HCT116 (cell line): Measurements from ENCODE around the gene CRLF1.

ENCODE experiments used
- EZH2 ChIP-seq: fragments of 200-600 bp; sonication (generic); IDR thresholded peaks from 2 replicates; pipeline ENCODE4 v1.6.1; 2017; ENCODE audit warnings: antibody characterized with exemption, mixed run types
- FOSL1 ChIP-seq: IDR thresholded peaks from 2 replicates; pipeline ENCODE4 v1.6.1; 2012; ENCODE audit warnings: low read depth
- JUND ChIP-seq: IDR thresholded peaks from 2 replicates; pipeline ENCODE4 v1.6.1; 2012
- POLR2A ChIP-seq: IDR thresholded peaks from 2 replicates; pipeline ENCODE4 v1.7.0; 2011; ENCODE audit warnings: borderline replicate concordance; ENCODE audit not compliant: insufficient read depth, insufficient read length; ENCODE audit errors: extremely low read depth
- RAD21 ChIP-seq: IDR thresholded peaks from 2 replicates; pipeline ENCODE4 v1.6.1; 2012; ENCODE audit warnings: low read depth, mild to moderate bottlenecking
- SP1 ChIP-seq: IDR thresholded peaks from 2 replicates; pipeline ENCODE4 v1.6.1; 2012; ENCODE audit warnings: low read depth
- SRF ChIP-seq: IDR thresholded peaks from 2 replicates; pipeline ENCODE4 v1.6.1; 2012; ENCODE audit warnings: low read depth
- YY1 ChIP-seq: IDR thresholded peaks from 2 replicates; pipeline ENCODE4 v1.6.1; 2011; ENCODE audit warnings: low read length, low read depth, moderate library complexity, mild to moderate bottlenecking; ENCODE audit not compliant: insufficient replicate concordance; ENCODE audit errors: extremely low read depth
- ZFX ChIP-seq: fragments of 450-650 bp; IDR thresholded peaks from 2 replicates; pipeline ENCODE4 v1.6.1; 2017
- TF ChIP-seq, protein P1 (sequence below): IDR thresholded peaks from 2 replicates; pipeline ENCODE4 v1.6.1; 2012
- TF ChIP-seq, protein P2 (sequence below), 3 experiments: fragments of 200-600 bp in 1 of 3; sonication (generic) in 1 of 3; IDR thresholded peaks in 2 of 3; conservative IDR thresholded peaks in 1 of 3; 2 replicates each; pipeline ENCODE4 v1.5.1; 2012 to 2017; ENCODE audit warnings: low read depth in 2 of 3, low read length in 2 of 3, antibody characterized with exemption in 1 of 3, borderline replicate concordance in 1 of 3, control low read depth in 1 of 3, mild to moderate bottlenecking in 1 of 3, mixed read lengths in 1 of 3, mixed run types in 1 of 3, moderate library complexity in 1 of 3; ENCODE audit not compliant: insufficient read depth in 1 of 3
- TF ChIP-seq, protein P3 (sequence below): IDR thresholded peaks from 2 replicates; pipeline ENCODE4 v1.6.1; 2012

DNA sequence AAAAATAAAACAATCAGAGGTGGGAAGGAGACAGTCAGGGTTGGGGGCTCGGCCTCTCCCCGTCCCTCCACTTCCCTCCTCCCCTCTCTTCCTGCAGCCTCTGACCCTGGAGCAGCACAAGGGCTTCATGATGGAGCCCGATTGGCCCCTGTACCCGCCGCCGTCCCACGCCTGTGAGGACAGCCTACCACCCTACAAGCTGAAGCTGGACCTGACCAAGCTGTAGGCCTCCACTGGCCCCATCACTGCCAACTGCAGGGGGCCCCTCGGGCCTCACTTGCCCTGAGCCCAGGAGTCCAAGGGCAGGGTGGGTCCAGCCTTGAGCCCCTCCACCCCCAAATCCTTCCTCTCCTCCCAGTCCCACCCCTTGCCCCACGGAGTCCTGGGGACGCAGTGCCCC is 13.7 kb upstream of the CRLF1 start:
- no peak for TF ChIP-seq POLR2A
- TF ChIP-seq, protein P1, sequence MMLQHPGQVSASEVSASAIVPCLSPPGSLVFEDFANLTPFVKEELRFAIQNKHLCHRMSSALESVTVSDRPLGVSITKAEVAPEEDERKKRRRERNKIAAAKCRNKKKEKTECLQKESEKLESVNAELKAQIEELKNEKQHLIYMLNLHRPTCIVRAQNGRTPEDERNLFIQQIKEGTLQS: no peak
- TF ChIP-seq SP1: no peak
- TF ChIP-seq YY1: no peak
- TF ChIP-seq JUND: no peak
- TF ChIP-seq, protein P2, sequence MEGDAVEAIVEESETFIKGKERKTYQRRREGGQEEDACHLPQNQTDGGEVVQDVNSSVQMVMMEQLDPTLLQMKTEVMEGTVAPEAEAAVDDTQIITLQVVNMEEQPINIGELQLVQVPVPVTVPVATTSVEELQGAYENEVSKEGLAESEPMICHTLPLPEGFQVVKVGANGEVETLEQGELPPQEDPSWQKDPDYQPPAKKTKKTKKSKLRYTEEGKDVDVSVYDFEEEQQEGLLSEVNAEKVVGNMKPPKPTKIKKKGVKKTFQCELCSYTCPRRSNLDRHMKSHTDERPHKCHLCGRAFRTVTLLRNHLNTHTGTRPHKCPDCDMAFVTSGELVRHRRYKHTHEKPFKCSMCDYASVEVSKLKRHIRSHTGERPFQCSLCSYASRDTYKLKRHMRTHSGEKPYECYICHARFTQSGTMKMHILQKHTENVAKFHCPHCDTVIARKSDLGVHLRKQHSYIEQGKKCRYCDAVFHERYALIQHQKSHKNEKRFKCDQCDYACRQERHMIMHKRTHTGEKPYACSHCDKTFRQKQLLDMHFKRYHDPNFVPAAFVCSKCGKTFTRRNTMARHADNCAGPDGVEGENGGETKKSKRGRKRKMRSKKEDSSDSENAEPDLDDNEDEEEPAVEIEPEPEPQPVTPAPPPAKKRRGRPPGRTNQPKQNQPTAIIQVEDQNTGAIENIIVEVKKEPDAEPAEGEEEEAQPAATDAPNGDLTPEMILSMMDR (IDR thresholded peaks at IDR 0.05 in 2 of 3, conservative IDR thresholded peaks at IDR 0.05 in 1 of 3; ENCODE audit: borderline replicate concordance in 1 of 3, insufficient read depth in 1 of 3, low read depth in 2 of 3, low read length in 2 of 3): no peak
- TF ChIP-seq ZFX: no peak
- no peak for TF ChIP-seq EZH2
- TF ChIP-seq FOSL1: no peak
- TF ChIP-seq SRF: no peak
- TF ChIP-seq, protein P3, sequence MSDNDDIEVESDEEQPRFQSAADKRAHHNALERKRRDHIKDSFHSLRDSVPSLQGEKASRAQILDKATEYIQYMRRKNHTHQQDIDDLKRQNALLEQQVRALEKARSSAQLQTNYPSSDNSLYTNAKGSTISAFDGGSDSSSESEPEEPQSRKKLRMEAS: no peak
- no peak for TF ChIP-seq RAD21
